WERI-Rb-1 (cell line): ENCODE measurements around the gene GPC3.

Experiments used
- DNase-seq: peaks from one replicate; pipeline ENCODE4 v3.0.0-alpha.2; 2020
- H3K27ac ChIP-seq: fragments of 250-450 bp; sonication (Bioruptor Pico); 2 replicates; pipeline ENCODE4 v1.5.1; 2020; ENCODE audit warnings: mild to moderate bottlenecking, moderate library complexity
- H3K27me3 ChIP-seq: fragments of 250-450 bp; sonication (Bioruptor Pico); 2 replicates; pipeline ENCODE4 v1.5.1; 2021; ENCODE audit warnings: mild to moderate bottlenecking, low read depth, moderate library complexity; ENCODE audit not compliant: insufficient read depth, severe bottlenecking
- H3K36me3 ChIP-seq: fragments of 250-450 bp; sonication (Bioruptor Pico); 2 replicates; pipeline ENCODE4 v1.5.1; 2020; ENCODE audit warnings: mild to moderate bottlenecking, moderate library complexity
- H3K4me3 ChIP-seq: 2 replicates; pipeline ENCODE4 v1.5.1; 2011; ENCODE audit warnings: low read depth, mild to moderate bottlenecking, control low read depth, low read length
- H3K9me3 ChIP-seq: fragments of 250-450 bp; sonication (Bioruptor Pico); 2 replicates; pipeline ENCODE4 v1.5.1; 2021; ENCODE audit warnings: mild to moderate bottlenecking, moderate library complexity; ENCODE audit not compliant: severe bottlenecking
- TF ChIP-seq, protein P1 (sequence below): IDR thresholded peaks from 2 replicates; pipeline ENCODE4 v1.5.1; 2011; ENCODE audit warnings: low read depth, mild to moderate bottlenecking, control low read depth, inconsistent platforms, low read length

Gene GPC3

DNA sequence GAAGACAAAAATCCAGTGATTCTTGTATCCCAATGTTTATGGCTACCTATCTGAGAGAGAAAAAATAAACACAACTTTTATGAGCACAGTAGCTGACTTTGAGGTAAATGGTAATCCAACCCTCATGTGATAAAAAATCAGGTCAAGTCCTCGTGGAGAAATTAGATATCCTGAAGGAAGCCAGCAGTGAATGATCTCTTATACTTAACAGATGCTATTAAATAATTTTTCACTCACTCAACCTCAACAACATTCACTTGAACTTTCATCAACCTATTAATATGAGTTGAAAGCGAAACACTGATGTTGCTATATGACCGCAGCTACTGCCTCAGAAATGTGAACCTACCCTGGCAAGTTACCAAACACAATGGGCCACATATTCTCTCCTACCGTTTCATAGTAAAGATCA lies 105.4 kb downstream of the GPC3 start:
- Histone ChIP-seq H3K9me3 (no peaks in the 10 kb centered on the region), H3K36me3 (no peaks in the 10 kb centered on the region), H3K27ac (no peak overlapping the region), H3K4me3 (no peak overlapping the region), H3K27me3 (peaks cover 23% of the 10 kb centered on the region)
- TF ChIP-seq, protein P1, sequence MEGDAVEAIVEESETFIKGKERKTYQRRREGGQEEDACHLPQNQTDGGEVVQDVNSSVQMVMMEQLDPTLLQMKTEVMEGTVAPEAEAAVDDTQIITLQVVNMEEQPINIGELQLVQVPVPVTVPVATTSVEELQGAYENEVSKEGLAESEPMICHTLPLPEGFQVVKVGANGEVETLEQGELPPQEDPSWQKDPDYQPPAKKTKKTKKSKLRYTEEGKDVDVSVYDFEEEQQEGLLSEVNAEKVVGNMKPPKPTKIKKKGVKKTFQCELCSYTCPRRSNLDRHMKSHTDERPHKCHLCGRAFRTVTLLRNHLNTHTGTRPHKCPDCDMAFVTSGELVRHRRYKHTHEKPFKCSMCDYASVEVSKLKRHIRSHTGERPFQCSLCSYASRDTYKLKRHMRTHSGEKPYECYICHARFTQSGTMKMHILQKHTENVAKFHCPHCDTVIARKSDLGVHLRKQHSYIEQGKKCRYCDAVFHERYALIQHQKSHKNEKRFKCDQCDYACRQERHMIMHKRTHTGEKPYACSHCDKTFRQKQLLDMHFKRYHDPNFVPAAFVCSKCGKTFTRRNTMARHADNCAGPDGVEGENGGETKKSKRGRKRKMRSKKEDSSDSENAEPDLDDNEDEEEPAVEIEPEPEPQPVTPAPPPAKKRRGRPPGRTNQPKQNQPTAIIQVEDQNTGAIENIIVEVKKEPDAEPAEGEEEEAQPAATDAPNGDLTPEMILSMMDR = no peak
- no peak for DNase-seq

DNA sequence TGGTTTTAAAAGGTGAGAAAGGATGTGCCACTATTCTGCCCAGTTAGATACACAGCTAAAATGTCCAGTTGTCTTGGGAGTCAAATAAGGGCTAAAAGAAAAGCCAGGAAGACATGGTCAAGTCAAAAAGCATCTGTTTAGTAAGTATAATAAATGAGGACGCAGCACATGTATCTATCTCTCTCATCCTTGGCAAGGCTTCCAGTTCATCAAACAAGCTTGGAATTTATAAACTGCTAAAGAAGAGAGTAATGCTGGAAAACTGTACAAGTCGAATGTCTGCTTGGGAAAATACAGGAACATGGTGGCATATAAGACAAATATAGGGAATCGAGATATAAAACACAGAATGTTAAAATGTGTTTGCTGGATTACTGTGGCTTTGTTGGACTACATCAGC lies 106.7 kb downstream of the GPC3 start:
- no peak for DNase-seq
- Histone ChIP-seq H3K27ac (no peak overlapping the region), H3K27me3 (peaks cover 26% of the 10 kb centered on the region)

DNA sequence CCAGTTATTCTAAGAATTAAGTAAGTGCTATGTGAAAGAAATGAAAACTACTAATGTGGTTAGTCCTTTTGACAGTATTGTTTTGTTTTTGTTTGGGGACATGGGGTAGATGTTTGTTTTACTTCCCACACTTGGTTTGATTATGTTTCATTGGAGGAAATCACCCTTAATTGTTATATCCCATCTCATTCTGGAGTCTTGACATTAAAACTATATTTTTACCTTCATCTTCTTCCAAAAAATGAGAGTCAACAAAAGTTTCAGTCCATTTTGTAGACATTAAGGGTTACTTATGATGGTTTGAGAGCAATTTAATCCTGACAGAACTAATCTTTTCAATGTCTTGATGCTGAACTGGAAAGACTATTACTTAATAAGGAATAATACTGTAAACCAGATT lies 108.7 kb downstream of the GPC3 start:
- TF ChIP-seq, protein P1 = no peak
- H3K27me3 ChIP-seq = peaks cover 38% of the 10 kb centered on the region

More for the DNA sequence above, 106.7 kb downstream of the GPC3 start:
- Histone ChIP-seq H3K9me3 (no peaks in the 10 kb centered on the region), H3K4me3 (no peak overlapping the region), H3K36me3 (no peaks in the 10 kb centered on the region)
- TF ChIP-seq, protein P1 = no peak

DNA sequence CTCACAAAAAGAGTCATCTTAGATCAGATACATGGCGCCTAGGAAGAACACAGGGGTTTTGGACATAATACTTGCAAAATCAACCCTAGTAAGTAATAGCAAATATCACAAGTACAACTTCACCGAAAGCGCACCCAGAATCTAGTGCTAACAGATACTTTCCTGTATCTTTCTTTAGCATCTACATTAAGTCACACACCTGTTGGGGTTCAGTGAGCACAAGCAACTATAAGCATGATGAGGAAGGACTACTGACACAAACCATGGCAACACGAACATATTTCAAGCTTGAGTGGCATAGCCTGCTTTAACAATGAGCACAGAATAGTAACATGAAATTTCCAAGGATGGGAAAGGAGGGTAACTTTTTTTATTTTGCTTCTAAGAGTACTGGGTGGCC lies 116.1 kb downstream of the GPC3 start:
- Histone ChIP-seq H3K9me3 (no peaks in the 10 kb centered on the region), H3K27ac (no peak overlapping the region), H3K4me3 (no peak overlapping the region), H3K27me3 (peaks cover 38% of the 10 kb centered on the region), H3K36me3 (no peaks in the 10 kb centered on the region)
- TF ChIP-seq, protein P1 = no peak
- no peak for DNase-seq

More for the DNA sequence above, 108.7 kb downstream of the GPC3 start:
- Histone ChIP-seq H3K4me3 (no peak overlapping the region), H3K36me3 (no peaks in the 10 kb centered on the region), H3K9me3 (no peaks in the 10 kb centered on the region), H3K27ac (no peak overlapping the region)
- no peak for DNase-seq

DNA sequence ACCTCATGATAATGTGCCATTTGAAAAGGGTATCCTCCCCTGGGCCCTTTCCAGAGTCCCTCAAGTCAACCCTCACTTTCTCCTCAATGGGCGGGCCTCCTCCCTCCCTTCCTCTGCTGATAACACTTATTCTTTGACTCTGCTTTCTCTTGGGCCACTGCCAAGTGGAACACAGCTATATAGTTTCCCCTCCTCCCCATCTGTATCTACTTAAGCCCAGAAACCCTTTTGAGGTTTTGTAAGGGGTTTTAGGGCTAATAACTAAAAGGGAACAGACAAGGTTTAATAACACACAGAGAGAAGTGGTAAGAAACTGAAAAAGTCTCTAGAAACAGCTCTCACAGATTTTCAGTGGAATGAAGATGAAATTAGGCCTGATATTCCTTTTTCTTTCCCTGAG lies 116.7 kb downstream of the GPC3 start:
- H3K4me3 ChIP-seq = no peak overlapping the region
- TF ChIP-seq, protein P1 = no peak
- H3K36me3 ChIP-seq = no peaks in the 10 kb centered on the region
- H3K27me3 ChIP-seq = peaks cover 43% of the 10 kb centered on the region
- no peaks in the 10 kb centered on the region for H3K9me3 ChIP-seq
- DNase-seq = no peak
- H3K27ac ChIP-seq = no peak overlapping the region

DNA sequence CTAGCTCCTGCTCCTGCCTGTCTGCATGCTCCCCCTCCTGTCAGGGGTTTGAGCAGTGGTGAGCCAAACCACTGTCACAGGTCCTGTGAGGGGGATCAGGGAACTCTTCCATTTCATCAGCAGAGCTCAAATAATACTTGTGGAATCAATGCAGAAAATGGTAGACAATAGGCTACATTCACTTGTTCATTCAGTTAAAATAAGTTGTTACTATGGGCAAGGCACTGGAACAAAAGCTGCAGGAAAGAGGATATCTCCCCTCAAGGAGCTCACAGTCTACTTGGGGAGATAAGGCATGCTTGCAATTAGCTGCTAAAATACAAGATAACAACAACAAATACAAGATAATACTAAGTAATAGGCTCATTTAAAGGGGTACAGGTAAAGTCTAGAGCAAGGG lies 117.1 kb downstream of the GPC3 start:
- Histone ChIP-seq H3K9me3 (no peaks in the 10 kb centered on the region), H3K4me3 (no peak overlapping the region), H3K36me3 (no peaks in the 10 kb centered on the region), H3K27ac (no peak overlapping the region), H3K27me3 (peaks cover 42% of the 10 kb centered on the region)
- no peak for DNase-seq
- TF ChIP-seq, protein P1 = no peak
